HG02623 (cell line): ENCODE measurements around the gene SERTAD1.
"Not testable (repeated sequence)": the region's sequence is repeated elsewhere in the genome, so short reads cannot be mapped to it uniquely, and the experiment has no call there.

Experiments used
- ATAC-seq: cut with Tn5 transposase; IDR thresholded peaks from one replicate; pipeline ENCODE4 v1.9.1; 2021; ENCODE audit warnings: moderate library complexity; ENCODE audit not compliant: unreplicated experiment

Gene SERTAD1

GRCh38 chr19:40453151-40453735, 27.5 kb upstream of the SERTAD1 start:
- ATAC-seq, result no peak

GRCh38 chr19:40452016-40452415, 26.2 kb upstream of the SERTAD1 start:
- no peak for ATAC-seq

- ATAC-seq, result no peak
Observed at GRCh38 chr19:40450664-40451063, 24.9 kb upstream of the SERTAD1 start.

- ATAC-seq, result no peak
Observed at GRCh38 chr19:40449506-40449905, 23.7 kb upstream of the SERTAD1 start.

- no peak for ATAC-seq
Observed at GRCh38 chr19:40446263-40446784, 20.5 kb upstream of the SERTAD1 start.

GRCh38 chr19:40445780-40446262, 20.0 kb upstream of the SERTAD1 start:
- ATAC-seq, result no peak

- ATAC-seq, result no peak
Observed at GRCh38 chr19:40444825-40445312, 19.1 kb upstream of the SERTAD1 start.

- ATAC-seq, result peak; percentile 61
Observed at GRCh38 chr19:40444000-40444824, 18.4 kb upstream of the SERTAD1 start, which contains the start of gene SERTAD3. Gene SERTAD3, minus strand, starts transcription at chr19:40444335. Its CDS starts 2,255 bp downstream, at chr19:40442080.

- peak; percentile 59 for ATAC-seq
Observed at GRCh38 chr19:40443131-40443999, 17.6 kb upstream of the SERTAD1 start.

- no peak for ATAC-seq
Observed at GRCh38 chr19:40442328-40443130, 16.7 kb upstream of the SERTAD1 start.

- no peak for ATAC-seq
Observed at GRCh38 chr19:40441719-40442253, 16.0 kb upstream of the SERTAD1 start.

GRCh38 chr19:40438284-40438683, 12.5 kb upstream of the SERTAD1 start:
- no peak for ATAC-seq

- ATAC-seq, result peak; percentile 61
Observed at GRCh38 chr19:40433391-40434216, 7.8 kb upstream of the SERTAD1 start.

GRCh38 chr19:40432760-40433159, 7.0 kb upstream of the SERTAD1 start:
- not testable (repeated sequence) for ATAC-seq

- ATAC-seq, result no peak
Observed at GRCh38 chr19:40431698-40432097, 5.9 kb upstream of the SERTAD1 start.

- ATAC-seq, result not testable (repeated sequence)
Observed at GRCh38 chr19:40430242-40430641, 4.5 kb upstream of the SERTAD1 start.

GRCh38 chr19:40428197-40428596, 2.4 kb upstream of the SERTAD1 start:
- not testable (repeated sequence) for ATAC-seq

GRCh38 chr19:40424637-40425449, 949 bp downstream of the SERTAD1 start:
- no peak for ATAC-seq
